ENCODE results near the gene RSPH4A.
"Not testable (repeated sequence)": the region's sequence is repeated elsewhere in the genome, so short reads cannot be mapped to it uniquely, and the experiment has no call there.

The RSPH4A gene

DNA sequence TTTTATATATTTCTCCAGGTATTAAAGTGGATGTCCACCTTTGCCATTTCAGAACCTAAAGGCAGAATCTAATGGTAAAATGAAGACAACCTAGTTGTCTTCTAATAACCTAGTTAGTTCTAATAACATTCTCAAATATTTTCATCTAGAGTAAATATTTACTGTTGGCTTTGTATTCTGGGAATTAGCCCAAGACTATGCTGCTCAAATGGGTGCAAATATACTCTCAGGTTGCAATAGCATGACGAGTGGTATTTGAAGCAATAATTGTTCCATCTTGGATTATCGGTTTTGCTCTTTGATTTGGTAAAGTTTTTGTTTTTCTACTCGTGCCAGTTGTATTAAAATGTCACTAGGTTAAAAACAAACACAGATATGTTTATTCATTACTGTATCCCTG lies 21.0 kb upstream of the RSPH4A start:
- no peak overlapping the region for H3K4me3 ChIP-seq (ENCODE audit: low read length)
- TF ChIP-seq, protein P1, sequence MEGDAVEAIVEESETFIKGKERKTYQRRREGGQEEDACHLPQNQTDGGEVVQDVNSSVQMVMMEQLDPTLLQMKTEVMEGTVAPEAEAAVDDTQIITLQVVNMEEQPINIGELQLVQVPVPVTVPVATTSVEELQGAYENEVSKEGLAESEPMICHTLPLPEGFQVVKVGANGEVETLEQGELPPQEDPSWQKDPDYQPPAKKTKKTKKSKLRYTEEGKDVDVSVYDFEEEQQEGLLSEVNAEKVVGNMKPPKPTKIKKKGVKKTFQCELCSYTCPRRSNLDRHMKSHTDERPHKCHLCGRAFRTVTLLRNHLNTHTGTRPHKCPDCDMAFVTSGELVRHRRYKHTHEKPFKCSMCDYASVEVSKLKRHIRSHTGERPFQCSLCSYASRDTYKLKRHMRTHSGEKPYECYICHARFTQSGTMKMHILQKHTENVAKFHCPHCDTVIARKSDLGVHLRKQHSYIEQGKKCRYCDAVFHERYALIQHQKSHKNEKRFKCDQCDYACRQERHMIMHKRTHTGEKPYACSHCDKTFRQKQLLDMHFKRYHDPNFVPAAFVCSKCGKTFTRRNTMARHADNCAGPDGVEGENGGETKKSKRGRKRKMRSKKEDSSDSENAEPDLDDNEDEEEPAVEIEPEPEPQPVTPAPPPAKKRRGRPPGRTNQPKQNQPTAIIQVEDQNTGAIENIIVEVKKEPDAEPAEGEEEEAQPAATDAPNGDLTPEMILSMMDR (IDR thresholded peaks at IDR 0.05; ENCODE audit: insufficient read depth, low read depth, low read length, missing control alignments): no peak
- DNase-seq (ENCODE audit: low read depth): no peak

DNA sequence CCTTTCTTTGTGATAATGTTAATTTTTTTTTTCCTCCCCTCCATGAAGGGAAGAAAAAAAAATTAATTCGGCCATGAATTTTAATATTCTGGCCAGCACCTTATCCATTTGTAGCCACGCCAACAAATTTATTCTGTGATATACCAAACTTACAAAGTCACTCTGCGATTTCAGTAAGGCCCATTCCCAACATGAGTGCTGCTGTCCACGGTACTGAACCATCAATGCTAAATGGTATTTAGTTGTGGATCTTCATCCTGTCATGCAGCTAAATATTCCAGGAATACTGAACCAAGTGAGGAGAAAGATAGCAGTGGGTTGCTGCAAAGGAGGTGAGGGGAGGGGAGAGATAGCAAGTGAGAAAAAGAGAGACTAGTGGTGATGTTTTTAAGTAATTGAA lies 19.5 kb upstream of the RSPH4A start:
- peak; percentile 39 for DNase-seq (ENCODE audit: low read depth)
- H3K4me3 ChIP-seq (ENCODE audit: low read length): no peak overlapping the region
- TF ChIP-seq, protein P1 (IDR thresholded peaks at IDR 0.05; ENCODE audit: insufficient read depth, low read depth, low read length, missing control alignments): no peak

DNA sequence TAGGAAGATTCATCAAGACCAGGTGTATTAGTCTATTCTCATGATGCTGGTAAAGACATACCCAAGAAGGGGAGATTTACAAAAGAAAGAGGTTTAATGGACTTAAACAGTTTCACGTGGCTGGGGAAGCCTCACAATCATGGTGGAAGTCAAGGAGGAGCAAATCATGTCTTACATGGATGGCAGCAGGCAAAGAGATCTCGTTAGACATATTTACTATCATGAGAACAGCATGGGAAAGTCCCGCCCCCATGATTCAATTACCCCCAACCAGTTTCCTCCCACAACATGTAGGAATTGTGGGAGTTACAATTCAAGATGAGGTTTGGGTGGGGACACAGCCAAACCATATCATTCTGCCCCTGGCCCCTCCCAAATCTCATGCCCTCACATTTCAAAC lies 12.4 kb upstream of the RSPH4A start:
- H3K4me3 ChIP-seq (ENCODE audit: low read length); DNase-seq (ENCODE audit: low read depth): not testable (repeated sequence)

DNA sequence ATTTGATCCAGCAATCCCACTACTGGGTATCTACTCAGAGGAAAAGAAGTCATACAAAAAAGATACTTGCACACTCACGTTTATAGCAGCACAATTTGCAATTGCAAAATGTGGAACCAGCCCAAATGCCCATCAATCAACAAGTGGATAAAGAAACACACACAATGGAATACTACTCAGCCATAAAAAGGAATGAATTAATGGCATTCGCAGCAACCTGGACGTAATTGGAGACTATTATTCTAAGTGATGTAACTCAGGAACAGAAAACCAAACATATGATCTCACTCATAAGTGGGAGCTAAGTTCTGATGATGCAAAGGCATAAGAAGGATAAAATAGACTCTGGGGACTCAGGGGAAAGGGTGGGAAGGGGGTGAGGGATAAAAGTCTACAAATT lies 11.4 kb upstream of the RSPH4A start:
- H3K4me3 ChIP-seq (ENCODE audit: low read length); DNase-seq (ENCODE audit: low read depth): not testable (repeated sequence)

DNA sequence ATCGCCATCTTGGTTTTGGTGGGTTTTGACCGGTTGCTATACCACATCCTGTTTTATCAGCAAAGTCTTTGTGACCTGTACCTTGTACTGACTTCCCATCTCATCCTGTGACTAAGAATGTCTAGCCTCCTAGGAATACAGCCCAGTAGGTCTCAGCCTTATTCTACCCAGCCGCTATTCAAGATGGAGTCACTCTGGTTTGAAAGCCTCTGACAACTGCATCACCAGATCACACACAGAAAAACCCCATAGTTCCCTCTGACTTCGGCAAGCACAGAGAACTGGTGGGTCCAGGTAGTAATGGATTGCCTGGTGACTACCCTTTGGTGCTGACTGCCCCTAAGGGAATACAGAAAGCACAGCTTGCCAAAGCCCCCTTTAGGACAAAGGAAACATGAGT lies 10.3 kb upstream of the RSPH4A start:
- no peak for DNase-seq (ENCODE audit: low read depth)
- no peak overlapping the region for H3K4me3 ChIP-seq (ENCODE audit: low read length)
- TF ChIP-seq, protein P1 (IDR thresholded peaks at IDR 0.05; ENCODE audit: insufficient read depth, low read depth, low read length, missing control alignments): no peak

DNA sequence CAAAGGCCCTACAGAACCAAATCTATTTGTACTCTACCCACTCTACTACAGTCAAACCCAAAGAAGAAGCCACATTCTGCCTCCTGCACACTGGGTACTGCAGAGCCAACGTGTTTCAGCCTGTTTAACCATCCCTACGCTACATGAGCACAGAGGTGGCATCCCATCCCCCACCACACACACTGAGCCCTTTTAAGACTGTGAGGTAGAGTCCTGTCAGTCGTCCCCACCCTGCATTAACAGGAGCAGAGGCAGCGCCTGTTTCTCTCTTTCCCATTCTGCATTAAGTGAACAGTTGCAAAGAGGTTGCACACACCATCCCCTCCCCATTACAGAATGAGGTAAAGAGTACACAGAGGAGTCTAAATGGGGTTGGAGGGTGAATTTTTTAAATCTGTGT lies 5.2 kb upstream of the RSPH4A start:
- peak; percentile 74 for DNase-seq (ENCODE audit: low read depth)
- TF ChIP-seq, protein P1 (IDR thresholded peaks at IDR 0.05; ENCODE audit: insufficient read depth, low read depth, low read length, missing control alignments): no peak
- no peak overlapping the region for H3K4me3 ChIP-seq (ENCODE audit: low read length)

DNA sequence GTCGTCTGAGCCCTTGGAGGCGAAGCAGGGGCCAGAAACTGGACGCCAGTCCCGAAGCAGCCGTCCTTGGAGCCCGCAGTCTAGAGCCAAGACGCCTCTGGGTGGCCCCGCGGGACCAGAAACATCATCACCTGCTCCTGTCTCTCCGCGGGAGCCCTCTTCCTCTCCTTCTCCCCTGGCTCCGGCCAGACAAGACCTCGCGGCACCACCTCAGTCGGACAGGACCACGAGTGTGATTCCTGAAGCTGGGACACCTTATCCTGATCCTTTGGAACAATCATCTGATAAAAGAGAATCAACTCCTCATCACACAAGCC lies 416 bp downstream of the RSPH4A start:
- H3K4me3 ChIP-seq (ENCODE audit: low read length): peak overlapping the region; percentile 77
- DNase-seq (ENCODE audit: low read depth): no peak
- TF ChIP-seq, protein P1 (IDR thresholded peaks at IDR 0.05; ENCODE audit: insufficient read depth, low read depth, low read length, missing control alignments): no peak

DNA sequence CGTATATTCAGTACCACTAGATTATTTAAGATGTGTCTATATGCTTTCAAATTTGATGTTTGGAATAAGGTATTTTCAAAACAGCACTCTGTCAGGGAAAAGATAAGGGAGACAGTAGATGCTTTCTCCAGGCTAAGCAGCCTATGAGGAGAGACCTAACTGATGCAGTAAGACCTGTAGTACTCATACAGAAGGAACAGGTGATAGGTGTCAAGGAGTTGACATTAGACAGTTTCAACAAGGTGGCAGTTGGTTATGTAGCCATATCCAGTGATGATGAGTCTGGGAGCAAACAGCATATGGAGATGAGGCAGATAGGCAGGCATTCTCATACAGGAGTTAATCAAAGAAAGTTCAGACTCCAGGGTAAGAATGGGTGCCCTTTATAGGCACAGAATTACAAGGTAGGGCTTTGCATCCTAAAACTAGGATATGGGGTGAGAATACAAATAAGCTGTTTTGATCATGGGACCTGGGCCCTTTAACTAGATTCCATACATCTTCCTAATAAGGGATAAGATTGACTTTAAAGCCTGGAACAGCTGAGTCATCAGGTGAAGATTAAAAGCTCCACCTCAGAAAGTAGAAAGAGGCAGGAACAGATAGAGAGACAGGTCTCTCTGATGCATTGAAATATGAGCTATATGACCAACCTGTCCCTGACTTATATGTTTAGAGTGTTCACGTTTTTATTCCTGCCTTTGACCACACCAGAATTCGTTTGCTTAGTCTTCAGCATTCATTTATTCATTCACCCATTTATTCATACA lies 7.9 kb downstream of the RSPH4A start:
- DNase-seq (ENCODE audit: low read depth): peak; percentile 59
- no peak overlapping the region for H3K4me3 ChIP-seq (ENCODE audit: low read length)
- TF ChIP-seq, protein P1 (IDR thresholded peaks at IDR 0.05; ENCODE audit: insufficient read depth, low read depth, low read length, missing control alignments): no peak
